ENCODE data around the gene DOC2B. TPM values are rescaled to one million over a fixed set of nuclear protein-coding genes. Genes with fewer than 3 reads are reported as not detected.
"Not testable (repeated sequence)": the region's sequence is repeated elsewhere in the genome, so short reads cannot be mapped to it uniquely, and the experiment has no call there.

Gene DOC2B
- total RNA-seq, 1 donor from 2014 or later, result 32.5 TPM

- ATAC-seq, result no peak
Measured at GRCh38 chr17:189444-189843, 8.0 kb upstream of the DOC2B start.

GRCh38 chr17:187130-187529, 5.7 kb upstream of the DOC2B start:
- ATAC-seq, result no peak

GRCh38 chr17:185445-186138, 4.1 kb upstream of the DOC2B start:
- no peak for ATAC-seq

- no peak for ATAC-seq
Measured at GRCh38 chr17:183021-183420, 1.6 kb upstream of the DOC2B start.

GRCh38 chr17:182050-182751, 751 bp upstream of the DOC2B start:
- ATAC-seq, result peak; percentile 52

- ATAC-seq, result peak; percentile 14
Measured at GRCh38 chr17:180381-181244, 837 bp downstream of the DOC2B start.

- ATAC-seq, result no peak
Measured at GRCh38 chr17:179781-180380, 1.6 kb downstream of the DOC2B start.

GRCh38 chr17:179066-179432, 2.4 kb downstream of the DOC2B start:
- ATAC-seq, result peak; percentile 8

- ATAC-seq, result no peak
Measured at GRCh38 chr17:178292-179065, 3.0 kb downstream of the DOC2B start.

GRCh38 chr17:177762-178161, 3.7 kb downstream of the DOC2B start:
- no peak for ATAC-seq

- ATAC-seq, result no peak
Measured at GRCh38 chr17:177155-177554, 4.3 kb downstream of the DOC2B start.

- no peak for ATAC-seq
Measured at GRCh38 chr17:173166-173911, 8.1 kb downstream of the DOC2B start.

- ATAC-seq, result no peak
Measured at GRCh38 chr17:172401-172800, 9.0 kb downstream of the DOC2B start.

- ATAC-seq, result no peak
Measured at GRCh38 chr17:171871-172270, 9.6 kb downstream of the DOC2B start.

- peak; percentile 34 for ATAC-seq
Measured at GRCh38 chr17:170130-170670, 11.2 kb downstream of the DOC2B start.

GRCh38 chr17:168614-169013, 12.8 kb downstream of the DOC2B start:
- ATAC-seq, result not testable (repeated sequence)

GRCh38 chr17:165939-166338, 15.5 kb downstream of the DOC2B start:
- no peak for ATAC-seq

GRCh38 chr17:164303-165235, 16.9 kb downstream of the DOC2B start:
- peak; percentile 30 for ATAC-seq

GRCh38 chr17:163514-164098, 17.8 kb downstream of the DOC2B start:
- ATAC-seq, result peak; percentile 30

GRCh38 chr17:162689-163088, 18.8 kb downstream of the DOC2B start:
- ATAC-seq, result no peak
